Left hindlimb (tissue), 1 donor: ENCODE measurements around the gene MEF2D.

Experiments
- DNase-seq: peaks from one replicate; pipeline ENCODE4 v3.0.0-alpha.2; 2018

Gene MEF2D

GRCh38 chr1:156499194-156499841 is 1.3 kb downstream of the MEF2D start:
- DNase-seq, result peak; percentile 73

DNA sequence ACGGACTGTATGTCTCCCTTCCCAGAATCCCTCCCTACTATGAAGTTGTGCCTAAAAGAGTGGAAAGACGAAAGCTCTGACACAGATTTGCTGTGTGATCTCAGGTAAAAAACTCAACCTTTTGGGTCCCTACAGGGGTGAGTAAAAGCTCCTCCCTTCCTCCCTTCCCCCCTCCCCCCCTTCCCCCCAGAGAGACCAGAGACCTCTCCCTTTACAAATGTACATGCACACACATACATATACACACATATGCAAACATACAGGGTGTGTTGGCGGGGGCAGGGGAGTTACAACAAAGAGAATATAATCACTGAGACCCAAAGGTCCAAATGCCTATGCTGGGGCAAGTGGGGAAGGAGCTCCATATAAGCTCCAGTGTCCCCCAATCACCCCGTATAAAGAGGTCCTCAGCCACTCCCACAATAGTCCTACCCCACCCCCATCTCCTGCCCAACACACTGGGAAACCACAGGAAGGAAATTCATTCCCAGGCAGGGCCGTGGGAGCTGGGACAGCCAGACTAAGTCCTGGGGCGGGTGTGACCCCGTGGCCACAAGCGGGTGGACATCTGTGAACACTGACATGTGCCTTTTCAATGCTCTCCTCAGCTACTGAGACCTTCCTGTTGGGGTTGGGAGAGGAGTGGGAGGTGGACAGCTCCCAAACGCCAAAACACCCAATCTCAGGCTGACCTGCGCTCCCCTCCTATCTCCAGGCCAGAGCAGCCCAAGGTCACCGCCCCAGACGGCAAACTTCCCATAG is 2.0 kb downstream of the MEF2D start:
- DNase-seq, result no peak

DNA sequence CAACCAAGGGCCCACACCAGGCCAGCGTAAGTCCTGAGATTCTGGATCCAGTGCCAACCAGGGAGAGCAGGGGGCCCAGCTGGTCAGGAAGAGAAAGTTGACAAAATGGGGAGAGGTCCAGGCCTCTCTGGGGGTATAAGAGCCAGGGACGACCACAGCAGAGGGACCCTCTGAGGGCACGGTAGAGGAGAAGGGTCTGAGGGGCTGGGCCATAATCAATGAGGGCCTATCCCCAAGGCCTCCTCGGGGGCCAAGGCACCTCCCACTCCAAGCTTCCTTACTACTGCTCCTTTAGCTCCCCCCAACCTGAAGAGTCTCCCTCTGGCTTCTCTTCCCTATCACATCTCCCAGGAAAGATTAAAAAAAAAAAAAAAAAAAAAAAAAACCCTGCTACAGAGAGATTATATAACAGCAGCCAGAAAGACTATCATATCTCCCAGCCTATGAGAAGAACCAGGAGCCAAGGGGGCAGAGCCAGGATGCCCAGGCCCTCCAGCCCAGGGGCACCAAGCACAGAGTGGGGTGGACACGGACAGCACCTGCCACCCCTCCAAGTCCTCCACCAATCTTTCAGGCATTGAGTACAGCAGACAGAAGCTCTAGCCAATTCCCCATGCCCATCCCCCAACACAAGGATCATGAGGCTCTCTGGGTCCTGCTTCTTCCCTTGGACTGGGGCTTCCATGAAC is 2.7 kb downstream of the MEF2D start:
- no peak for DNase-seq

GRCh38 chr1:156497078-156497742 is 3.4 kb downstream of the MEF2D start:
- no peak for DNase-seq

- DNase-seq, result no peak
Observed at GRCh38 chr1:156496211-156496761, 4.3 kb downstream of the MEF2D start.

- DNase-seq, result no peak
Observed at GRCh38 chr1:156495401-156496140, 5.0 kb downstream of the MEF2D start.

DNA sequence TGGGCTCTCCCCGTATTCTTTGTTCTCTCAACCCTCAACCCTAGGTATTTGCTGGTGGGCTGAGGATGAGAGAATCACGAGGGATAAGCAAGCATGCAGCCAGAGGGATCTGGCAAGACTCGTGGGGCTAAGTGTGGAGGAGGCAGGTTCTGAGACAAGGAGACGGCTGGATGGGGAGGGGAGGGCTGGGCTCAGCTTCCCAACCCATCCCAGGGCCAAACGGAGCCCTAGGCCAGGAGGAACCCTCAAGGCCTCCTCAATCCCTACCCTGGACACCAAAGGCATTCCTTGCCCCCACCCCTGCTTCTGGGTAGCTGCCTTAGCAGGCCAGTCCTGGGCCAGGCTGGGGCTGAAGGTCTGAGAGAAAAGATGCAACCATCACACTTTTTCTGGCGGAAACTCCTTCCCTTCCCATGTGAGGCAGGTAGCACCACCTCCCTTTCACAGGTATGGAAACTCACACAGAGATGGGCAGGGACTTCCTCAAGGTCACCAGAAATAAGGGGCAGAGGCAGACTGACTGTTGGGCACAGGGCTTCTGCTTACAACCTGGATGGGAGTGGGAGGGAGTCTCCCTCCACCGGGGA is 6.2 kb downstream of the MEF2D start:
- no peak for DNase-seq

DNA sequence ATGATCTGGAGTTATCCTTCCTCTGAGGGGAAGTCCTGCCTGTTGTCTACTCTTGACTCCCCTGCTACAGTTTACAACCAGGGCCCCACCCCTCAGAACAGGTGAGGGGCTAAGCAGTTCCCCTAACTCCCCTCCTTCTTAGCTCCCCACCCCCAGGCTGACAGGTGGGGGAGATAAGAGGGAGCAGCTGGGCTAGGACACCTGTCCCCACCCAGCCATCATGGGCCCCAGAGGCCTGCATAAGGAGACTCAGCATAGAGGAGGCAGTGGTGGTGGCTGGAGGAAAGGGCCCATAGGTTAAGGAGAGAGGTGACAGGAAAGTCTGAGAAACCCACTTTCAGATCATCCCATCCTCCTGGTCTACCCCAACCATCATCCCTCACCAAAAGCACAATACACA is 6.8 kb downstream of the MEF2D start:
- DNase-seq, result no peak

DNA sequence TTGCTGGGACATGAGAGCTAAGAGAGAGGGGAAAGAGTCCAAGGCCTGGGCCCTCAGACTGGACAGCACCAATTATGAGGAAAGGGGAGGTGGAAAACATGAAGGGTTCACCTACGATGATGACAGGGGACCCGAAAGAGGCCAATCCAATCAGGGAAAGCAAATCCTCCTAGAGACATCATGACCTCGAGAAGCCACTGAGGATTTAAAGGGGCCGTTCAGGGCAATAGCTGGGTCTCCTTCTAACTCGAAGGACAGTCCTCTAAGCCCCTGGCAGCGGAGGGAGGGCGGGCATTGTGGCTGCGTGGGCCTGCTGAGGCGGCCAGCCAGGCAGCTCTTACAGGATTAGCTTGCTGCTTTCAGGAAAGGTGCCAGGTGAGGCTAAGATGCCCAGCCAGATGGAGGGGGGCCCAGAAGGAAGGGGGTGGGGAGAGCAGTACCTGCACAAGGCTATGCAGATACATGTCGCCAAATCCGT is 7.4 kb downstream of the MEF2D start:
- DNase-seq, result no peak

DNA sequence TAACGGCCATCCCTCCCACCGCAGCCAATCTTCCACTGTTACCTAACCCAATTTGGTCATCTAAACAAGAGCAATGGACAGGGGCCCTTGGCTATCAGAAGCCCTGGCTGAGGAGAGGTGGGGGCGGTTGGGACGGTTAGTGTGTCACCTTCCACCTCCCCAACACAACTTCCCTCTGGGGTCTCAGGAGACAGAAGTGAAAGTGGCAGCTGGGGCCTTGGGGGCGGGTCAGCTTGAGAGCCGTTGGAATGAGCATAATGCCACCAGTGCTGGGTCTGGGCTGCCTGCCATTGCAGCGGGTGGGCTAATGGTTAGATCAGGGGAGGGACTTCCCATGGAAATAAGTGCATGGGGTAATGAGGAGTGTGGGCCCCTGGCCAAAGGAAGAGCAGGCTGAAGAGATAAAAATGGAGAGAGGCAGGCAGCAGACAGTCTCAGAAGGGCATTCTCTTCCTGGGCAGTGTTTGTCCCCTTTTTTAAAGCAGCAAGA is 7.9 kb downstream of the MEF2D start:
- no peak for DNase-seq

DNA sequence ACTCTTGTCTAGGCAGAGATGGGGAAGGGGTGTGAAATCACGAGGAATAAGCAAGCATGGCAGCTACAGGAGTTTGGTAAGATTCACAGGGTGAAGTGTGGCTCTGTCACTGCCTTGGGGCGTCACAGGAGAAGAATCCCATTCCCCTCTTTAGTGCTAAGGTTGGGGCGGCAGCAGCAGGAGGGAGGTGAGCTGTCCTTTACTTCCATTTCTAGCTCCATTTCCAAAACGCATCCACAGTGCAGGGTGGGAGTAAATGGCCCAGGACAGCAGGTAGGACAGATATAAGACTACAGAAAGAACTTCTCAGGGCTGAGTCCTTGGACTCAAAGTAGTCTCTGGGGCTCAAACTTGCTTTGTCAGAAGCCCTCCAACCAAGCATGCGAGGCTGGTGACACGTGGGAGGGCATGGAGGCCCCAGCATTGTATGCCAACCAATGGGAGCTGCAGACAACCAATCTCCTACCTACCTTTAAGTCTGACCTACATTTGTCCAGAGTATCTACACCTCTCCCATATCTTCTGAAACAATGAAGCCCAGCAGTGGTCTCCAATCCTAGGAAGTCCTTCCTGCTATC is 8.5 kb downstream of the MEF2D start:
- DNase-seq, result no peak

DNA sequence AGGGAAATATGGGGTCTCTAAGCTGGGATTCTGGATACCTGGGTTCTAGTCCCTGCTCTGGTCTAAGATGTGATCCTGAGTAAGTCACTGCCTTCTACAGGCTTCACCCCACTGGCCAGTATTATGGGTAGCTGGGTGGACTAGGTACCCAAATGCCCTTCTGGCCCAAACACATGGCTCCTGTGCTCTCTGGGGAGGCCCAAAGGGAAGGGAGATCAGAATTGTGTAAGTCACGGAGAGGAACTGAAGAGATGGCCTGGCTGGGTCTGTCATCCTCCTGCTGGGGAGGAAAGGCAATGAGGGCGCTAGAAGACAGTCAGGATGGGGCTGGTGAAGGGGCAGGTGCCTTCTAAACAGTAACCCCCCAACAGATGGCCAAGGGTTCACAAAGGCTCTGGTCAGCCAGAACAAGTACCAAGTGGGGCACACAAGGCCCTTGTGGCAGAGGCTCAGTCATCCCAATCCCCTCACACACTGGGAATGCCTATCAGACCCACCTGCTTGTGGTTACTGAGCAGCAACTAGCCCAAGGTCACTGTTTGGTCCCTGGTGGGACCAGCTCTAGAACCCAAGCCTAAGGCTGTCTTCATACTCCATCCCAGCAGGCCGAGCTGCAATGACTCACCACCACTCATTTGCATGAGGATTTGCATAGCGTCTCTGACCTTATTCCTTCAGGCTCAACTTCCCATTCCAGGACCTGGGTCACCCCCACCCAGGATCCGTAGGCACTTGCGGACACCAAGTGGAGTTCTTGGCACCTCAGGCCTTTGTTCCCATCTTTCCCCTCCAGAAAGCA is 9.2 kb downstream of the MEF2D start:
- no peak for DNase-seq

- DNase-seq, result peak; percentile 72
Observed at GRCh38 chr1:156490401-156491032, 10.1 kb downstream of the MEF2D start.

DNA sequence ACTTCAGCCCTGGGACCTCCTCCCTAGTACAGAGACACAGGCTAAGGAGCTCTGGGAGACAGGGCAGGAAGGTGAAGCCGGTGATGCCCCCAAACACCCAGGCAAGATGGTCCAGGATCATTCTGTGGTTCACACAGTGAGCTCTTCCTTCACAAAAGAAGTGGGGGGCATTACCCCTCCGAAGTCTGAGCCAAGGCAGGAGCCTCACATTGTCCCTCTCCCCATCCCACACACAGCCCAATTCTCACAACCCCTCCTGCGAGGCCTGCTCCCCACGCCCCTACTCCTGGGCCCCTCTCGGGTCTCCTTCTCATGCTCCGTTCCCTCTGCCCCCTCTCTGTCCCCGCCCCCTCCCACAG is 10.7 kb downstream of the MEF2D start:
- DNase-seq, result no peak

DNA sequence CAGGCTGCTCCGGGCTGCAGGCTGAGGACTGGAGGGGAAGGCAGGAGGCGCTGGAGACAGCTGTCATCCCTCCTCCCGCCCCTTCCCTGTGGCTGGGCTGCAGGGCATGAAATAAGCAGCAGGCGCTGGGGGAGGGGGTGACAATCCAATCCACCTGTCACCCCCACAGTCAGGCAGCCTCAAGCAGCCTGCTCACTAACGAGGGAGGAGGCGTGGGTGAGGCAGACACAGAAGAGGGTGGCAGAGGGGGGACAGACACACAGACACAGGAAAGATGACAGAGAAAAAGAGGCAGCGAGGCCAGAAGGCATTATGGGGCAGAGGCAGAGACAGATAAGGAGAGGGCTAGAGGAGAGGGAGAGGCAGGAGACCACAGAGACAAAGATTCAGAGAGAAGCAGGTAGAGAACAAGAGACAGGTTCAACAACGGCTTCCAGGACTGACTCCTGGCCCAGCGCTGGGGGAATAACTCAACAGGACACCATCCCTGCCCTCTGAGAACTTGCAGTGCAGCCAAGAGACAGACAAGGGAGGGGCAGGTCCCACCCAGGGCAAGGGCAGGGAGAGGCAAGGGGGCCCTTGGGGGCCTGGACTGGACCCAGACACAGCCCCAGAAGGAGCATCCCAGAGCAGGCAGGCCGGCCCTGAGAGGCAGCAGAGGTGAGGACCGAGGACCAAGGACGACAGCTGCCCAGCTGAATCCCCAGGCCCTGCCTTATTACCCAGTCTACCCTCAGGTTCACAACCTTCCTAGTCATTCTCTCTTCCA is 11.2 kb downstream of the MEF2D start:
- DNase-seq, result peak; percentile 72

DNA sequence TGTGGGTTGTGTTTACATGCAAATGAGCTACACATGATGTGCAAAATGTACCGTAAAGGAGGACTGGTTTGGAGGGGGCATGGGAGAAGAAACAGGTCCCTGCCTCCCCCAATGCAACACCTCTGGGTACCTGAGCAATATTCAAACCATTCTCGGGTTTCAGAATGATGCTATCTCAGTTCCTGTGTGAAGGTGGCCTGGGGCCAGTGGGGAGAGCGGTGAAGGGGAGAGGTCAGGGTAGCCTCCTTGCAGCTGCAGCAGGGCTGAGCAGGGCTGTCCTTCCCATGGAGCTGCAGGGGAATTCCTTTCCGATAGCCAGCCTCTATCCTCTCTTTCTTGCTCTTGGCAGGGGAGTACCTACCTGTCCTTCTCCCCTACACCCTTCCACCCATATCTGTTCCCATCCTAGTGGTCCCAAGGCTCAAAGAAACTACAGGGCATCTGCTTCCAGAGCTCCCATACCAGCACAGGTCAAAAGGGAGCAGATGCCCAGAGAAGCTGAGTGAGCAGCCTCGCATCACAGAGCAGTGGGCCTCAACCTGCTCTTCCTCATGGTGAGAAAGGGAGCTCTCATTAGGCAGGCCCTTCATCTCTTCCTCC is 11.9 kb downstream of the MEF2D start:
- no peak for DNase-seq

- no peak for DNase-seq
Observed at GRCh38 chr1:156487862-156488261, 12.7 kb downstream of the MEF2D start.

DNA sequence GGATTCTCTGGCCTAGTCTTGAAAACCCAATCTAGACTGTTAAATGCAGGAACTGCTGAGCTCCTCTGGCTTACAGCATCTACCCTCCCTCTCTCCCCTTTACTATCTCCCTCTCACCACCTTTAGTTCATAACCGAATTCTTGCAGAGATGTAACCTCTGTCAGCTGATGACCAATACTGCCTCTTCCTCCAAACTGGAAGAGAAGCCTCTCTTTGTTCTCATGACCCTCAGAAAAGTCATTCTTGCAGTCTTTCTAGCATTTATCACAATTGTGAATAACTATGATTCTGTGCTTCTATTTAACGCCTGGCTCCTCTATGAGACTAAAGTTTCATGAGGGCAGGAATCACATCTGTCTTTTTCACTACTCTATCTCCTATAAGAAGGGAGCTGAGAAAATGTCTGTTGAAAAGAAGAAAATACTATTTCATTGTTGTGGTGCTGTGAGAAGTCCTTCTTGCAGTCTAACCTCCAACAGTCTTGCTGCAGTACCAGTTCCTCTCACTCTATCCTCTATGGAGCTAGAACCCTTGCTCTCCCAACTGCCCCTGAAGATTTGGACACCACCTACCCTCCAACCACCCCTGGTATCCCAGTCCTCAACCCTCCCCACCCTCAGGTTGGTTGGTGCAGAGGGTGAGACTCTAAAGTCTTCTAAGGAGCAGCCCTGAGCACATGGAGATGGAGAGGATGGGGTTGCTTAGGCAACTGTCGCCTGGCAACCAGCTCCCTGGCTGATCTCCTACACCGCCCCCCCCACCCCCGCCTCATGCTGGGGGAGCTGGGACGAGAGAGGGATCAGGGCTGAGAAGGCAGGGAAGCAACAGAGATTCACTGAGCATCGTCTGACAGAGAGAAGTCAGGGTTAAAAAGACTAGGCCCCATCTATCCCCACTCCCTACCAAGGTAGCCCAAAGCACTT is 13.9 kb downstream of the MEF2D start:
- no peak for DNase-seq
